ENCODE data around the gene PEX1.

DNA sequence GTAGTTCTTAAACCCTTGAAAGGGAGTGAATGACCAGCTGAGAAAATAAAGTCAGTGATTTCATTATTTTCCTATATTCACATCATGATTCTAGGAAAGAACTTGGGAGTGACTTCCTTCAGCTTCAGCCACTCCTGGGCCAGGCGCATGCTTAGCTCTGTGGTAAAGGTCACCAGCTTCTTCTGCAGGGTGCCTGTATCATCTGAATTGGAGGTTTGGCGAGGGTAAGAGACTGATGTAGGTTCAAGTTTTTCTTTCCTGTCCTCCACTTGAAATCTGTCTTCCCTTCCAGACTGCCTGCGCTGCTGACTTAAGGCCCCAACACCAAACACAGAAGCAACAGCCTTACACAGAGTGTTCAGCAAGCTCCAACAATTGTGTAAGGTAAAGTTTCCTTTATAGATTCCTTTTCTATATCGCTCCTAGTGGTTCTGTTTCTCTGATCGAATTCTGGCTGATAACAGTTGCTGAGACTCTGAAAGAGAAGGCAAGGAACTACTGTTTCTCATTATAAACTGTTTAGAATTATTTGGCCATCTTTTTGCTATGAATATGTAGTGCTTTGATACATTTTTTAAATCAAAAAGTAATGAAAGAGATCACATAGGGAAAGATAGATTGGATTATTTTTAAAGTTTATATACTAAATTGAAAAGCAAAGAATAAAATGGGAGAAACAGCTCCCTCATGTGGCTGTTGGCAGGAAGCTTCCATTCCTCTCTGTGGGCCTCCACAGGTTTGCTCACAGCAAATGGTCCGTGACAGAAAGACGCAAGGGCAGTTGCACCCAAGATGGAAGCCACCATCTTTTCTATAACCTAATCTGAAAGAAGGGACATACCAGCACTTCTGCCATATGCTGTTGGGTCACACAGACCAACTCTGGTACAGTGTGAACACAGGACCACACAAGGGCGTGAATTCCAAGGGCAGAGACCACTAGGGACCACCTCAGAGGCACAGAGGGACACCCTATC, 67.0 kb downstream of the PEX1 start:
- TF ChIP-seq, protein P1, sequence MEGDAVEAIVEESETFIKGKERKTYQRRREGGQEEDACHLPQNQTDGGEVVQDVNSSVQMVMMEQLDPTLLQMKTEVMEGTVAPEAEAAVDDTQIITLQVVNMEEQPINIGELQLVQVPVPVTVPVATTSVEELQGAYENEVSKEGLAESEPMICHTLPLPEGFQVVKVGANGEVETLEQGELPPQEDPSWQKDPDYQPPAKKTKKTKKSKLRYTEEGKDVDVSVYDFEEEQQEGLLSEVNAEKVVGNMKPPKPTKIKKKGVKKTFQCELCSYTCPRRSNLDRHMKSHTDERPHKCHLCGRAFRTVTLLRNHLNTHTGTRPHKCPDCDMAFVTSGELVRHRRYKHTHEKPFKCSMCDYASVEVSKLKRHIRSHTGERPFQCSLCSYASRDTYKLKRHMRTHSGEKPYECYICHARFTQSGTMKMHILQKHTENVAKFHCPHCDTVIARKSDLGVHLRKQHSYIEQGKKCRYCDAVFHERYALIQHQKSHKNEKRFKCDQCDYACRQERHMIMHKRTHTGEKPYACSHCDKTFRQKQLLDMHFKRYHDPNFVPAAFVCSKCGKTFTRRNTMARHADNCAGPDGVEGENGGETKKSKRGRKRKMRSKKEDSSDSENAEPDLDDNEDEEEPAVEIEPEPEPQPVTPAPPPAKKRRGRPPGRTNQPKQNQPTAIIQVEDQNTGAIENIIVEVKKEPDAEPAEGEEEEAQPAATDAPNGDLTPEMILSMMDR (IDR thresholded peaks at IDR 0.05): peak in 2 of 3 donors; percentile 42 to 45
- TF ChIP-seq POLR2A (IDR thresholded peaks at IDR 0.05) (no peak), POLR2AphosphoS5 (IDR thresholded peaks at IDR 0.05) (no peak)
